ENCODE measurements around the gene MYH14. TPM values are rescaled to one million over a fixed set of nuclear protein-coding genes. Genes with fewer than 3 reads are reported as not detected.

MYH14 gene
- total and polyA plus RNA-seq, 9 of the 15 experiments (the other 6 are each of a cell fraction or from before 2014, with no cell fraction given) = 0.04 to 0.86 (median 0.19) TPM; not detected in 2

GRCh38 chr19:50231821-50232220 is 28.4 kb downstream of the MYH14 start:
- POLR2A ChIA-PET = interaction anchor here (0.8 kb wide), 1 partner anchor 21 kb away, joined by 4 read pairs; no protein-coding TSS in a partner anchor

More at GRCh38 chr19:50231821-50232220, 28.4 kb downstream of the MYH14 start:
- Histone ChIP-seq H3K4me3 (no peak overlapping the region), H3K9ac (ENCODE audit: insufficient read depth in 1 of 2, low read depth in 2 of 2, low read length in 2 of 2) (no peak overlapping the region), H3K27me3 (ENCODE audit: control insufficient read depth in 2 of 2, insufficient read depth in 2 of 2, low read length in 2 of 2) (peaks cover 14 to 58% of the 10 kb centered on the region in 2 experiments; a peak in 4 of 5 replicates), H3K4me1 (replicated peaks in 1 of 2; ENCODE audit: control insufficient read depth in 2 of 2, insufficient read depth in 2 of 2, low read length in 2 of 2) (peaks cover 0 to 11% of the 10 kb centered on the region in 2 experiments; a peak in 2 of 5 replicates), H3K79me2 (ENCODE audit: control insufficient read depth, insufficient read depth, low read length) (no peaks in the 10 kb centered on the region), H3K36me3 (ENCODE audit: control insufficient read depth, insufficient read depth, low read length) (no peaks in the 10 kb centered on the region), H3K27ac (ENCODE audit: extremely low read depth, low read depth, low read length) (no peak overlapping the region), H3K4me2 (ENCODE audit: insufficient read depth, low read length) (no peak overlapping the region), H2AFZ (ENCODE audit: low read depth, low read length) (no peak overlapping the region), H4K20me1 (replicated peaks; ENCODE audit: control insufficient read depth, insufficient read depth, low read length) (no peaks in the 10 kb centered on the region), H3K9me3 (replicated peaks; ENCODE audit: control insufficient read depth, insufficient read depth, low read depth, low read length) (no peaks in the 10 kb centered on the region), H3K9me1 (ENCODE audit: control insufficient read depth, insufficient read depth, low read length) (no peaks in the 10 kb centered on the region)
- no TSS peak for BruUV-seq (replicated peaks)
- ATAC-seq = no peak
- no peak for DNase-seq (ENCODE audit: extremely low read depth in 1 of 4, low spot score in 3 of 4)
- 9% methylated on average over 16 of the region's 16 CpGs for WGBS (ENCODE audit: insufficient coverage, low coverage, missing lambda C conversion rate)
- CTCF ChIA-PET (ENCODE audit: low intra/inter-chr PET ratio) = no interaction called here
- intact Hi-C loops (cut with micrococcal nuclease) (no loop called here), in situ Hi-C loops (cut with MboI) (no loop called here)
- FAIRE-seq = no peak
- TF ChIP-seq RFX1 (IDR thresholded peaks at IDR 0.05) (no peak), COPS2 (conservative IDR thresholded peaks at IDR 0.05) (no peak), ZNF79 (CRISPR knock-in tag; IDR thresholded peaks at IDR 0.05; ENCODE audit: low read depth) (no peak), SNIP1 (IDR thresholded peaks at IDR 0.05; ENCODE audit: low read depth) (no peak), POLR2AphosphoS2 (IDR thresholded peaks at IDR 0.05; ENCODE audit: low read length) (no peak), AFF4 (CRISPR knock-in tag; IDR thresholded peaks at IDR 0.05) (no peak), ZBTB8A (IDR thresholded peaks at IDR 0.05; ENCODE audit: partially characterized antibody) (no peak), ZNF395 (CRISPR knock-in tag; IDR thresholded peaks at IDR 0.05) (no peak), ZNF239 (CRISPR knock-in tag; IDR thresholded peaks at IDR 0.05) (no peak), NCOA4 (IDR thresholded peaks at IDR 0.05; ENCODE audit: partially characterized antibody) (no peak), TFAM (CRISPR knock-in tag; conservative IDR thresholded peaks at IDR 0.05) (no peak)

All from K562 (cell line).